Measurements from ENCODE around the gene EHD2. TPM values are rescaled to one million over a fixed set of nuclear protein-coding genes. Genes with fewer than 3 reads are reported as not detected.

EHD2 gene
- polyA plus RNA-seq, 1 donor (not counting 4 experiments of a cell fraction or from before 2014, with no cell fraction given), result 23.7 TPM

DNA sequence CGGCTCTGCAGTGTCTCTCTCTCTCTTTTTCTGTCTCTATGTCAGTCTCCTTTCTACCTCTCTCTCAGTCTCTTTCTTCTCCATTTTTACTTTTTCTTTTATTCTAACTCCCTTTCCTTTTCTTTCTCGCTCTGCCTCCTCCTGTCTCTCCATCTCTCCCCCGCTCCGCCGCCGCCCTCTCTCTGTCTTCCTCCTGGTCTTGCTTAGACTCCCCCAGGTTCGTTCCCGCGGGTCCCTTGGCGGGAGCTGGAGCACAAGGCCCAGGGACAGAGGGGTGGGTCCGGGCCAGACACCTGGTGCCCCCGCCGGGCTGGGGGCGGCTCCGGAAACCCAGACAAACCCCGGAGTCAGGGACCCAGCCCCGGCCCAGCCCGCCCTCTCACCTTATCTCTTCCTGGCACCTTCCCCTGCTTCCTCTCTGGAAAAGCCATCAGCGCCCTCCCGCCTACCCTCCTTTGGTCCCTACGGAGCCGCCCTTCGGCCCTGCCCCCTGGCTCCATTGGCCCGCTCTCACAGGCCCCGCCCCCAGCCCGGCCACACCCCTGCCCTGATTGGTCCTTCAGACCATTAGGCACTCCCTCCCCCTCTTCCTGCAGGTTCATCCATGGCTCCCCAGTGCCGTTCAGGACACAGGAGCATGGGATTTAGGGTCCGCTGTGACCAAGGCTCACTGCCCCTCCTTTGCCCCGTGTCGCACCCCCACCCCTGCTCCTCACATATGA lies 16.7 kb downstream of the EHD2 start:
- Histone ChIP-seq H4K20me1 (ENCODE audit: control insufficient read depth, extremely low read depth, insufficient read depth, low read length) (peaks cover 2% of the 10 kb centered on the region), H2AFZ (ENCODE audit: control insufficient read depth, low read length) (no peak overlapping the region)
- peak; percentile 23 for FAIRE-seq

DNA sequence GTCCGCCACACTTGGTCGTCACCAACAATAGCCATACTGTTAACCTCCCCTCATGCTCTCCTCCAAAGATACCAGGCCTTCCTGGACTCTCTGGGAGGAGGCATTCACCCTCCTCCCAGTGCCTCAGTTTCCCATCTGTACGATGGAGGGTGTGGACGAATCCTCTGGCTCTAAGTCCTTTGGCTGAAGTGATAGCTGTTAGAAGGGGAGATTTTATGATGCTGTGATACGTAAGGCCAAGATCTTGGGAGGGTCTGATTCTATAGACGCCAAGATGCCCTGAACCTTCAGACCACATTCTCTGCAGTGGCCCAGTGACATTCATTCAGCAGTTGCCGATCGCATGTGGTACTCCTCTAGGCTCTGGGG lies 17.3 kb downstream of the EHD2 start:
- H3K36me3 ChIP-seq (ENCODE audit: control insufficient read depth in 2 of 2, extremely low read depth in 1 of 2, insufficient read depth in 2 of 2, low read length in 2 of 2), result peaks cover 20 to 43% of the 10 kb centered on the region in 2 experiments
- no peak overlapping the region for H3K4me2 ChIP-seq (ENCODE audit: control insufficient read depth, extremely low read depth, insufficient read depth, low read depth, low read length)
- peaks cover 25% of the 10 kb centered on the region for H3K79me2 ChIP-seq (ENCODE audit: control insufficient read depth, insufficient read depth, low read length)

More for the DNA sequence above, 16.7 kb downstream of the EHD2 start:
- dilution Hi-C loops (cut with MboI; ENCODE audit: extremely low pct_ligation_motif_present, low sequenced_read_pairs), result no loop called here
- no peaks in the 10 kb centered on the region for H3K27me3 ChIP-seq (ENCODE audit: control insufficient read depth, extremely low read depth, insufficient read depth, low read length)
- H3K79me2 ChIP-seq (ENCODE audit: control insufficient read depth, insufficient read depth, low read length), result peaks cover 25% of the 10 kb centered on the region
- peak overlapping the region; percentile 77 for H3K9ac ChIP-seq (ENCODE audit: control insufficient read depth, extremely low read depth, insufficient read depth, low read length)
- peak overlapping the region; percentile 94 for H3K27ac ChIP-seq (ENCODE audit: control insufficient read depth, insufficient read depth, low read length)
- H3K9me1 ChIP-seq (ENCODE audit: control insufficient read depth, extremely low read depth, insufficient read depth, low read length), result no peaks in the 10 kb centered on the region
- no peak for DNase-seq (ENCODE audit: low read depth, low spot score)
- H3K9me3 ChIP-seq (ENCODE audit: control insufficient read depth, low read depth, low read length), result no peaks in the 10 kb centered on the region
- H3K4me3 ChIP-seq (ENCODE audit: control insufficient read depth in 2 of 3, extremely low read depth in 1 of 3, insufficient read depth in 2 of 3, low read depth in 1 of 3, low read length in 3 of 3), result peak overlapping the region; percentile 19 to 67 (median 66)
- H3K4me2 ChIP-seq (ENCODE audit: control insufficient read depth, extremely low read depth, insufficient read depth, low read depth, low read length), result peak overlapping the region; percentile 90
- TF ChIP-seq, protein P1, sequence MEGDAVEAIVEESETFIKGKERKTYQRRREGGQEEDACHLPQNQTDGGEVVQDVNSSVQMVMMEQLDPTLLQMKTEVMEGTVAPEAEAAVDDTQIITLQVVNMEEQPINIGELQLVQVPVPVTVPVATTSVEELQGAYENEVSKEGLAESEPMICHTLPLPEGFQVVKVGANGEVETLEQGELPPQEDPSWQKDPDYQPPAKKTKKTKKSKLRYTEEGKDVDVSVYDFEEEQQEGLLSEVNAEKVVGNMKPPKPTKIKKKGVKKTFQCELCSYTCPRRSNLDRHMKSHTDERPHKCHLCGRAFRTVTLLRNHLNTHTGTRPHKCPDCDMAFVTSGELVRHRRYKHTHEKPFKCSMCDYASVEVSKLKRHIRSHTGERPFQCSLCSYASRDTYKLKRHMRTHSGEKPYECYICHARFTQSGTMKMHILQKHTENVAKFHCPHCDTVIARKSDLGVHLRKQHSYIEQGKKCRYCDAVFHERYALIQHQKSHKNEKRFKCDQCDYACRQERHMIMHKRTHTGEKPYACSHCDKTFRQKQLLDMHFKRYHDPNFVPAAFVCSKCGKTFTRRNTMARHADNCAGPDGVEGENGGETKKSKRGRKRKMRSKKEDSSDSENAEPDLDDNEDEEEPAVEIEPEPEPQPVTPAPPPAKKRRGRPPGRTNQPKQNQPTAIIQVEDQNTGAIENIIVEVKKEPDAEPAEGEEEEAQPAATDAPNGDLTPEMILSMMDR (optimal IDR thresholded peaks at IDR 0.05 in 1 of 3, IDR thresholded peaks at IDR 0.05 in 1 of 3, conservative IDR thresholded peaks at IDR 0.05 in 1 of 3; ENCODE audit: extremely low read depth in 1 of 3, insufficient read depth in 2 of 3, low read length in 3 of 3), result no peak
- no peak for TF ChIP-seq EZH2 (IDR thresholded peaks at IDR 0.05; ENCODE audit: low read length)
- peaks cover 22 to 40% of the 10 kb centered on the region in 2 experiments for H3K36me3 ChIP-seq (ENCODE audit: control insufficient read depth in 2 of 2, extremely low read depth in 1 of 2, insufficient read depth in 2 of 2, low read length in 2 of 2)
- peaks cover 37% of the 10 kb centered on the region for H3K4me1 ChIP-seq (ENCODE audit: control insufficient read depth, extremely low read depth, insufficient read depth, low read length)

More for the DNA sequence above, 17.3 kb downstream of the EHD2 start:
- H3K9ac ChIP-seq (ENCODE audit: control insufficient read depth, extremely low read depth, insufficient read depth, low read length), result no peak overlapping the region
- DNase-seq (ENCODE audit: low read depth, low spot score) (no peak), FAIRE-seq (peak; percentile 44)
- peak overlapping the region; percentile 20 for H3K27ac ChIP-seq (ENCODE audit: control insufficient read depth, insufficient read depth, low read length)
- H4K20me1 ChIP-seq (ENCODE audit: control insufficient read depth, extremely low read depth, insufficient read depth, low read length), result peaks cover 2% of the 10 kb centered on the region
- no peaks in the 10 kb centered on the region for H3K9me3 ChIP-seq (ENCODE audit: control insufficient read depth, low read depth, low read length)
- no peak overlapping the region for H3K4me3 ChIP-seq (ENCODE audit: control insufficient read depth in 2 of 3, extremely low read depth in 1 of 3, insufficient read depth in 2 of 3, low read depth in 1 of 3, low read length in 3 of 3)
- no peaks in the 10 kb centered on the region for H3K9me1 ChIP-seq (ENCODE audit: control insufficient read depth, extremely low read depth, insufficient read depth, low read length)
- dilution Hi-C loops (cut with MboI; ENCODE audit: extremely low pct_ligation_motif_present, low sequenced_read_pairs), result no loop called here
- H3K4me1 ChIP-seq (ENCODE audit: control insufficient read depth, extremely low read depth, insufficient read depth, low read length), result peaks cover 35% of the 10 kb centered on the region
- TF ChIP-seq EZH2 (IDR thresholded peaks at IDR 0.05; ENCODE audit: low read length), result no peak
- TF ChIP-seq, protein P1 (optimal IDR thresholded peaks at IDR 0.05 in 1 of 3, IDR thresholded peaks at IDR 0.05 in 1 of 3, conservative IDR thresholded peaks at IDR 0.05 in 1 of 3; ENCODE audit: extremely low read depth in 1 of 3, insufficient read depth in 2 of 3, low read length in 3 of 3), result no peak
- no peaks in the 10 kb centered on the region for H3K27me3 ChIP-seq (ENCODE audit: control insufficient read depth, extremely low read depth, insufficient read depth, low read length)
- no peak overlapping the region for H2AFZ ChIP-seq (ENCODE audit: control insufficient read depth, low read length)
